Glutamatergic neuron (in vitro differentiated cells): Measurements from ENCODE around the gene CSRNP3. TPM values are rescaled to one million over a fixed set of nuclear protein-coding genes. Genes with fewer than 3 reads are reported as not detected.

ENCODE experiments used
- DNase-seq: peaks from one replicate; pipeline ENCODE4 v3.0.0; 2022
- H3K27ac Mint-ChIP-seq: one replicate; pipeline ENCODE4 v1.8.0; 2020; ENCODE audit warnings: mild to moderate bottlenecking, mixed read lengths, inconsistent platforms; ENCODE audit not compliant: unreplicated experiment
- H3K27me3 Mint-ChIP-seq: one replicate; pipeline ENCODE4 v1.8.0; 2020; ENCODE audit warnings: mild to moderate bottlenecking, moderate library complexity, mixed read lengths, inconsistent platforms; ENCODE audit not compliant: unreplicated experiment
- H3K36me3 Mint-ChIP-seq: one replicate; pipeline ENCODE4 v1.8.0; 2020; ENCODE audit warnings: mild to moderate bottlenecking, mixed read lengths, inconsistent platforms; ENCODE audit not compliant: unreplicated experiment
- H3K4me1 Mint-ChIP-seq: one replicate; pipeline ENCODE4 v1.8.0; 2020; ENCODE audit warnings: mild to moderate bottlenecking, low read depth, mixed read lengths, inconsistent platforms; ENCODE audit not compliant: unreplicated experiment
- H3K4me3 Mint-ChIP-seq: one replicate; pipeline ENCODE4 v1.8.0; 2020; ENCODE audit warnings: mild to moderate bottlenecking, mixed read lengths, inconsistent platforms; ENCODE audit not compliant: unreplicated experiment
- H3K9me3 Mint-ChIP-seq: one replicate; pipeline ENCODE4 v1.8.0; 2020; ENCODE audit warnings: mild to moderate bottlenecking, moderate library complexity, mixed read lengths, inconsistent platforms; ENCODE audit not compliant: unreplicated experiment
- total RNA-seq: library from RNA; stranded (reverse); fragmentation: NEBNext Ultra II Directional; extraction: Animal tissue kit (Norgen Biotek cat#: 25700); gene quantifications from one replicate; pipeline ENCODE4 v1.2.1, GENCODE V29; 2021; ENCODE audit not compliant: unreplicated experiment
- TF ChIP-seq, protein P1 (sequence below): fragments of 200-600 bp; sonication (generic); IDR thresholded peaks from one replicate; pipeline ENCODE4 v1.5.0; 2021; ENCODE audit not compliant: partially characterized antibody, unreplicated experiment

Gene CSRNP3
- total RNA-seq, 1 donor from 2014 or later = 23.0 TPM

DNA sequence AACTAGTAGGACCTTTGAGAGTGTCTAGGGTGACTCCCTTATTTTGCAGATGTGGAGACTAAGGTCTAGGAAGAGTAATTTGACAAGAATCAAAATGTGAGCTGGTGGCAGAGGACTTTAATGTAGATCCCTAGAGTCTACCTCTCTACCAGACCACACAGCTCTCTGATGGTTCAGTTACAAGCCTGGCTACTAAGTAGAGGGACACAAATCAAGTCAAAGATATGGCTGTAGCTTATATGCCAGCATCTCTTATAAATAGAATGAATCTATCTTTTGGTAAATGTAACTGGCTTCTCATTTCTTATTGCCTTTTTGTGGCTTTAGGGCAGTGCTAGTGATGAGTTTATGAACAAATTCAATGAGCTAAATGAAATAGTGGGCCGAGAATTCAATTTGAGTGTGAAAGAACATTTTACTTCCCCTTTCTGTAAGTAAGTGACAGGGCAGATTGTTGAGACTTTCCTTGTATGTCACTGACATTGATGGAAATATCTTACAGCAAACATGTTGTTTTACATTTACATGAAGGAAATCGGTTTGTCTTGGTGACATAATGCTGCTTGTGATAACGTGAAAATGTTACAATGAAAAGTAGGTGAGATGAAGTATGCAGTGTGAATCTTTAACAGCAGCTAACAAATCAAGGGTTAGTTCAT, 28.3 kb downstream of the CSRNP3 start:
- Mint-ChIP-seq H3K27ac (no peak overlapping the region), H3K9me3 (no peaks in the 10 kb centered on the region), H3K4me3 (no peak overlapping the region), H3K4me1 (peaks cover 16% of the 10 kb centered on the region), H3K27me3 (no peaks in the 10 kb centered on the region), H3K36me3 (no peaks in the 10 kb centered on the region)
- no peak for DNase-seq
- TF ChIP-seq, protein P1, sequence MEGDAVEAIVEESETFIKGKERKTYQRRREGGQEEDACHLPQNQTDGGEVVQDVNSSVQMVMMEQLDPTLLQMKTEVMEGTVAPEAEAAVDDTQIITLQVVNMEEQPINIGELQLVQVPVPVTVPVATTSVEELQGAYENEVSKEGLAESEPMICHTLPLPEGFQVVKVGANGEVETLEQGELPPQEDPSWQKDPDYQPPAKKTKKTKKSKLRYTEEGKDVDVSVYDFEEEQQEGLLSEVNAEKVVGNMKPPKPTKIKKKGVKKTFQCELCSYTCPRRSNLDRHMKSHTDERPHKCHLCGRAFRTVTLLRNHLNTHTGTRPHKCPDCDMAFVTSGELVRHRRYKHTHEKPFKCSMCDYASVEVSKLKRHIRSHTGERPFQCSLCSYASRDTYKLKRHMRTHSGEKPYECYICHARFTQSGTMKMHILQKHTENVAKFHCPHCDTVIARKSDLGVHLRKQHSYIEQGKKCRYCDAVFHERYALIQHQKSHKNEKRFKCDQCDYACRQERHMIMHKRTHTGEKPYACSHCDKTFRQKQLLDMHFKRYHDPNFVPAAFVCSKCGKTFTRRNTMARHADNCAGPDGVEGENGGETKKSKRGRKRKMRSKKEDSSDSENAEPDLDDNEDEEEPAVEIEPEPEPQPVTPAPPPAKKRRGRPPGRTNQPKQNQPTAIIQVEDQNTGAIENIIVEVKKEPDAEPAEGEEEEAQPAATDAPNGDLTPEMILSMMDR = no peak

DNA sequence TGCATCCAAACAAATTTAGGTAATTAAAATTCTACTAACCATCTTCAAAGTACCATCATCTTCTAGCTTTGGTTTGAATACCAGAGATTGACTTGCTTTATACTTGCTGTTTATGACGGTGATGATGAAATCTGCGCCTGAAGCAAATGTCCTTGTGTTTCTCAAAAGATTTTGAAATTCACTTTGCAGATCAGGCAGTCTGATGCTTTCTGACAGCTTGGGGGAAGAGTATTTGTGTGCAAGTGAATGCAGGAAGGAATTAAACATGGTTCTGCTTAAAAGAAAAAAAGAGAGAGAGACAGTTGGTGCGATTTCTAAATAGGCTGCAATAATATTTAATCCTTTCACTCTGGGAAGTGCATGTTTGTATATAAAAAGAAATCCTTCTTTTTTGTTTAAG, 29.6 kb downstream of the CSRNP3 start:
- H3K4me1 Mint-ChIP-seq = peaks cover 16% of the 10 kb centered on the region
- no peak for DNase-seq
- H3K9me3 Mint-ChIP-seq = no peaks in the 10 kb centered on the region
- no peaks in the 10 kb centered on the region for H3K36me3 Mint-ChIP-seq
- TF ChIP-seq, protein P1 = no peak
- H3K27ac Mint-ChIP-seq = no peak overlapping the region
- H3K27me3 Mint-ChIP-seq = no peaks in the 10 kb centered on the region
- no peak overlapping the region for H3K4me3 Mint-ChIP-seq

DNA sequence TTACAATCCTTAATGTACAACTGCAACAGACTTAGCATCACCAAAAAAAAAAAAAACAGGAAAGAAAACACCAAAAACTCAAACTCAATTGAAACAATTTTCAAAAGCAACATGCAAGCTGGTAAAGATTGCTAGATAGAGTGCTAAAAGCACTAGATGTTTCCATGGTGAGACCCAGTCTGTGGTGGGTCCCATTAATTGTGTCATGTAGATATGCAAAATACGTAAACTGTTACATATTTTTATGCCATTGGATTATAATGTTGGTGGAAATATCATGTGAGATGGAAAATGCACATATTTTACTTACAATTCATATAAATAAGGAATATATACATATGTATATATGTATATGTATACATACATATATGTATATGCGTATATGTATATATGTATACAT, 30.5 kb downstream of the CSRNP3 start:
- no peak for DNase-seq
- no peak overlapping the region for H3K4me3 Mint-ChIP-seq
- no peaks in the 10 kb centered on the region for H3K9me3 Mint-ChIP-seq
- H3K4me1 Mint-ChIP-seq = peaks cover 16% of the 10 kb centered on the region
- no peak overlapping the region for H3K27ac Mint-ChIP-seq
- TF ChIP-seq, protein P1 = no peak
- H3K27me3 Mint-ChIP-seq = no peaks in the 10 kb centered on the region
- H3K36me3 Mint-ChIP-seq = no peaks in the 10 kb centered on the region

DNA sequence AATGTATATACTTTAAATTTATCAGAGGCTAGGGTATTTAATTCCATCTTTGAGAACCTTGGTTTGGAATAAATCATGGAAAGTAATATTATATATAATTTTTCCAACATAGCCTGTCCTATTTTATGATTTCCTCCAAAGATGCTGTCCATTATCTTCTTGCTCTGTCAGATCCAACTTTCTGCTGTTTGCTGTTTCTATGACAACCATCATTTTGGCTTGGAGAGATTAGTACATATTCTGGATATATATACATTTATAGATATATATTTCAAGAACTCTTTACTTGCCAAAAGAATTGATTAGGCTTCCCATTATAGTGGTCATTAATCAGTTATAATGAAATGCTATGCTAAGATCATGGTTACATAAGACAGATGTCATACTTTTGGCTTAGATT, 31.3 kb downstream of the CSRNP3 start:
- TF ChIP-seq, protein P1 = no peak
- H3K27me3 Mint-ChIP-seq = no peaks in the 10 kb centered on the region
- peaks cover 16% of the 10 kb centered on the region for H3K4me1 Mint-ChIP-seq
- no peak overlapping the region for H3K27ac Mint-ChIP-seq
- H3K9me3 Mint-ChIP-seq = no peaks in the 10 kb centered on the region
- no peak overlapping the region for H3K4me3 Mint-ChIP-seq
- no peak for DNase-seq
- H3K36me3 Mint-ChIP-seq = no peaks in the 10 kb centered on the region

DNA sequence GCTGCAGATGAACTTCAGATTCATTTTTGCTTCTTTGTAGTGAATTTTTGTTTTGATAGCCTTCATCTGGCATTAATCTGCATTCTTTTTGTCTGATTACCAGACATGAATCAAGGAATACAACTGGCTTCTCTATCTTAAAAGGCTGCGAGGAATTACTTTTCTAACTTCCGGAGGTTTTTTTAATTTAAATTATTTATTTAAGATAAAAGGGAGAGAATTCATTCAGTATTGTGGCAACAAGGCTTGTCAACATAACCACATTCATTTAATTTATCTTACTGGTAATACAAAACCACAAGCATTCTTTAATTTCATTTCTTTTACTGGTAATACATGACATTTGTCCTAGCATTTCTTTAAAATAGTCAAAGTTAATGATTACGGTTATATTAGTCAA, 36.0 kb downstream of the CSRNP3 start:
- H3K4me1 Mint-ChIP-seq = no peaks in the 10 kb centered on the region
- no peak overlapping the region for H3K27ac Mint-ChIP-seq
- no peak overlapping the region for H3K4me3 Mint-ChIP-seq
- H3K9me3 Mint-ChIP-seq = no peaks in the 10 kb centered on the region
- no peaks in the 10 kb centered on the region for H3K27me3 Mint-ChIP-seq
- no peaks in the 10 kb centered on the region for H3K36me3 Mint-ChIP-seq
- DNase-seq = no peak
- TF ChIP-seq, protein P1 = no peak
